Keratinocyte (primary cell): Measurements from ENCODE around the gene STK11.

Experiments
- CTCF ChIP-seq, 3 experiments: IDR thresholded peaks in 1 of 3; conservative IDR thresholded peaks in 1 of 3; optimal IDR thresholded peaks in 1 of 3; 2 replicates in 2 of 3; 3 replicates in 1 of 3; pipeline versions ENCODE3 to v1.5.1; 2011; ENCODE audit warnings: low read length in 3 of 3, mild to moderate bottlenecking in 3 of 3, moderate library complexity in 2 of 3, control low read depth in 1 of 3, inconsistent platforms in 1 of 3; ENCODE audit not compliant: insufficient read depth in 2 of 3; ENCODE audit errors: extremely low read depth in 1 of 3
- EZH2 ChIP-seq: IDR thresholded peaks from one replicate; pipeline ENCODE4 v1.6.1; 2012; ENCODE audit warnings: inconsistent platforms, mild to moderate bottlenecking, low read length, moderate library complexity

- TF ChIP-seq CTCF (optimal IDR thresholded peaks at IDR 0.05 in 1 of 3, IDR thresholded peaks at IDR 0.05 in 1 of 3, conservative IDR thresholded peaks at IDR 0.05 in 1 of 3; ENCODE audit: extremely low read depth in 1 of 3, insufficient read depth in 2 of 3, low read length in 3 of 3) (no peak), EZH2 (no peak)
Measured at GRCh38 chr19:1258163-1258492, 52.5 kb downstream of the STK11 start.
